ENCODE results near the gene NPR1.
A peak's percentile ranks its signal among the peaks of the same experiment; 100 is the strongest.
"Not testable (repeated sequence)": the region's sequence is repeated elsewhere in the genome, so short reads cannot be mapped to it uniquely, and the experiment has no call there.

NPR1 gene

DNA sequence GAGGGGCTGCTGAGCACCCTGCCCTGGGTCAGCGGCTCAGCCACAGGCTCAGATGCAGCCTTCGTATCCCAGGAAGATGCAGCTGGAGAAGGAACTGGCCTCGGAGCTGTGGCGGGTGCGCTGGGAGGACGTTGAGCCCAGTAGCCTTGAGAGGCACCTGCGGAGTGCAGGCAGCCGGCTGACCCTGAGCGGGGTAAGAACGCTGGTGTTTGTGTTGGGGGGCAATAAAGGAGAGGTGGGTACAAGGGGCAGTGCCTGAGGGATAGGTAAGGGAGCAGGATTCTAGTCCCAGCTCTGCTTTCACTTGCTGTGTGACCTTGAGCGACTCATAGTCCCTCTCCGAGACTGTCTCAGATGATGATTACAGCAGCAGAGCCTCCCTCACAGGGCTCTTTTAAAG, 6.4 kb downstream of the NPR1 start:
- DNase-seq: no peak

DNA sequence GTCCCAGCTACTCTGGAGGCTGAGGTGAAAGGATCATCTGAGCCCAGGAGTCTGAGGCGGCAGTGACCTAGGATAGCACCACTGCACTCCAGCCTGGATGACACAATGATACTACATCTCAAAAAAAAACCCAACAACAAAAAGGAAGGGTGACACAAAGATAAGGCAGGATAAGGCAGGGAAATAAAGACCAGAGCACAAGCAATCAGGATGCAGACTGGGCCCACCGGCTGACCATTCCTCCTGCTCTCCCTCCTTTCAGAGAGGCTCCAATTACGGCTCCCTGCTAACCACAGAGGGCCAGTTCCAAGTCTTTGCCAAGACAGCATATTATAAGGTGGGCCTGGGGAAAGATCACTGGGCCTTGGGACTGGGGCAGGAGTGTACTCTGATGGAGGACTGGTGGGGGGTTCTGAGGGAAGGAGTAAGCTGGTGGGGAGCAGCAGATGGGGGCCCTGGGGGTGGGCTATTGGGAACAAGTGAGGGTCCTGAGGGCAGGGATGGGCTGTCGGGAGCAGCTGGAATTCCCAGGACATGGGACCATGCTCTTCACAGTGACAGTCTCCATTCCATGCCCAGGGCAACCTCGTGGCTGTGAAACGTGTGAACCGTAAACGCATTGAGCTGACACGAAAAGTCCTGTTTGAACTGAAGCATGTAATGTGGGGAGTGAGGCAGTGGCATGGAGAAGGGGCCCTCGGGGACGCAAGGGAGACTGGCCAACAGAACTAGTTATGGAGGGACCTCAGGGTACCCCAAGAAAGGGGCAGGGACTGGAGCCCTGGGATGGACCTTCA, 7.3 kb downstream of the NPR1 start:
- no peak for DNase-seq

DNA sequence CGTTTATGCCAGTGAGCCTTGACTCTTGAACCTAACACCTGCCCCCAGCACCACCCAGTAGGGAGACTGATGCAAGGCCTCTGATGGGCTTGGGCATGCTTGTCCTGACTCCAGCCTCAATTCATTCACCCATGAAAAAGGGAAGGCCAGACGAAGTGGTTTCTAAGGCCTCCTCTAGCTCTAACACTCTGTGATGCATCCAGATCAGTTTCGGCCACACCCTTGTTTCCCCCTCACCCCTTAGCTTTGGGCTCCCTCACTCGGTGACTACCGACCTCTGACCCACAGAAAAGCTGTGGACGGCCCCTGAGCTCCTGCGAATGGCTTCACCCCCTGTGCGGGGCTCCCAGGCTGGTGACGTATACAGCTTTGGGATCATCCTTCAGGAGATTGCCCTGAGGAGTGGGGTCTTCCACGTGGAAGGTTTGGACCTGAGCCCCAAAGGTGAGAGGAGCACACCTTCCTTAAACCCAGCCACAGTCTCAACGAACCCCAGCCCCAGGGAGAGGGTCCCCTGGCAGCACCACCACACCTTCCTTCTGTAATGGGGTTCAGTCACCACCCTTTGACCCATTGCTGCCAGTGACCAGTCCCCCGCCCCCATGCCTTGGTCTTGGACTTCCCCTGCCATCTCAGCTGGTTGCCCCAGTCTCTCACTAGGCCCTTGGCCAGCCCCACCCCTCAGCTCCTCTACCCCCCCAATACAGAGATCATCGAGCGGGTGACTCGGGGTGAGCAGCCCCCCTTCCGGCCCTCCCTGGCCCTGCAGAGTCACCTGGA, 9.0 kb downstream of the NPR1 start:
- no peak for DNase-seq

DNA sequence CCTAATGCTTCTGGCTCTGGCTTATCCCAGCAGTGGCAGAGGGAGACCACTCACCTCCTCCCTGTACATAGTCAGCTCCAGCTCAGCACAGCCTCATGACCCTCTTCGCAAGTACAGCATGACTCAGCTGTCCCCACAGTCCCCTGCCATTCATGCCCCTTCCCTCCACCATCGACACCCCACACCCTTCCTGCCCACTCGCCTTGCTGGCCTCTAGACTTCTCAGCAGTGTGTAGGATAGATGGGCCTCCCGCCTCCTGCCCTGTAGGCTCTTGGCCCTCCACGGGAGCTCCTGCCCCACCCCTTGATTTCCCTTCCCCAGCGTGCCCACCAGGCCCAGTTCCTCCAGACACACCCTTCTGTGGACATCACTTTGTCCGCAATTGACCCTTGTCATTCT, 9.8 kb downstream of the NPR1 start:
- no peak for DNase-seq

DNA sequence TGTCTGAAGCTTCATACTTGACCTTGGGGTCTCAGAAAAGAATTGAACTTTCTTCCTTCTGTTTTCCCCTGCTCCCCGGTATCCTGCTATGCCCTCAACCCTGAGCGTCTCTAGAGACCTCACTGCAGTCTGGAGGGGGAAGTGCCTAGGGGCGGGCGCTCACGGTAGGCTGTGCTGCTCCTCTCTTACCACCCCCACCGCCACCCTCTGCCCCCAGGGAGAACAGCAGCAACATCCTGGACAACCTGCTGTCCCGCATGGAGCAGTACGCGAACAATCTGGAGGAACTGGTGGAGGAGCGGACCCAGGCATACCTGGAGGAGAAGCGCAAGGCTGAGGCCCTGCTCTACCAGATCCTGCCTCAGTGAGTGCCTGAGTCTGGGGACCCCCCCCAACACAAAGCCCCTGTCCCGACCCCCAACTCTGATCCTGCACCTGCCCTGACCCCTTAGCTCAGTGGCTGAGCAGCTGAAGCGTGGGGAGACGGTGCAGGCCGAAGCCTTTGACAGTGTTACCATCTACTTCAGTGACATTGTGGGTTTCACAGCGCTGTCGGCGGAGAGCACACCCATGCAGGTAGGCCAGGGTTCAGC, 10.3 kb downstream of the NPR1 start:
- DNase-seq: no peak

DNA sequence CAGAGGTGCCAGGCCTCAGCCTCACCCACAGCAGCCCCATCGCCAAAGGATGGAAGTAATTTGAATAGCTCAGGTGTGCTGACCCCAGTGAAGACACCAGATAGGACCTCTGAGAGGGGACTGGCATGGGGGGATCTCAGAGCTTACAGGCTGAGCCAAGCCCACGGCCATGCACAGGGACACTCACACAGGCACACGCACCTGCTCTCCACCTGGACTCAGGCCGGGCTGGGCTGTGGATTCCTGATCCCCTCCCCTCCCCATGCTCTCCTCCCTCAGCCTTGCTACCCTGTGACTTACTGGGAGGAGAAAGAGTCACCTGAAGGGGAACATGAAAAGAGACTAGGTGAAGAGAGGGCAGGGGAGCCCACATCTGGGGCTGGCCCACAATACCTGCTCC, 15.0 kb downstream of the NPR1 start:
- DNase-seq: no peak

DNA sequence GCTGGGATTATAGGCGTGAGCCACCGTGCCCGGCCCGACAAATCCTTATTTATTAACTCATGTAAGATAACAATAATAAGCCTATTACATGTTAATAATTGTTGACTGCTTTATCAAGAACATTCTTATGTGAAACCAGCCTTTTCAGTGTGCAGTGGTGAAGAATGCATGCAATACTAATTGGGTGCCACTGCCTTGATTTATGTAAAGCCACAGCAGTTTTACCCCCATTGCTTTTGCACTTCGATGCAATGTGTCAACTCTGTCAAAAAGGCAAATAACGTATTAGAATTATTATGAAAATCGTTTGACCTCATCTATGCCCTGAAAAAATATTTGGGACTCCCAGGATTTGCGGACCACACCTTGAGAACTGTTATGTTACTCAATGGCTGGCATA, 18.3 kb downstream of the NPR1 start:
- DNase-seq: no peak

DNA sequence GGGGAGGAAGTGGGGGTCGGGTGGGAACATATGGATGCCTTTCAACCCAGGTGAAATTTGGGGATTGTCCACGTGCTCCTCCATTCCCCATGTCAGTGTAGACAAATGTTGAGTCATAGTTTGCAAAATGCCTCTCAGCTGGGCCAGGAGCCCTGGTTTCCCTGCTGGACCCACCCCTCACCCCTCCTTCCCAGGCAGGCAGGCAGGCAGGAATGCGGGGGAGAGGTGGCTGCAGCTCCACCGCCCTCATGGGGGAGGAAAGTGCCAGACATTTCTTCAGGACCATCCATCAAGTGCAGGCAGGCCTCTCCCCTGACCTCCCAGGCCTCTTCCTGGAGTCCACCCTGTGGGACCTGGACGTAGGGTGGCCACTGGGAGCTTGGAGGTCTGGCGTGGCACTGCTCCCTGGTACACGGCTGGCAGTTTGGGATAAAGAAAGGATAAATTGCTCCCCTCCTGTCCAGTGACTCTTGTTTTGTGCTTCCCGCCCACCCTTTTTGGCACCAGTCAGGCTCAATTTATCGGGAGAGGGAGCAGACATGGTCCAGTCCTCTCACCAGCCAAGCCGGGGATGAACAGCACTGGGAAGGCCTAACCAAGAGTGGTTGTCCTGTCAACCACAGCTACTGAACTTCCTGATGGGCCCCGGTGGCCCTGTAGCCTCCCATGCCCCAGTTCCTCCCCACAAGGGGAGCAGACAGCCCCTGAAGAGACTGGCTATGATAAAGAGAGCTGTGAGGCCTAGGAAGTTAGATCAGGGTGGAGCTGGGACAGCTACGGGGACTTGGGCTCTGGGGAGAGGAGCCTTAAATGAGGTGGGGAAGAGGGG, 18.9 kb downstream of the NPR1 start:
- DNase-seq: no peak

DNA sequence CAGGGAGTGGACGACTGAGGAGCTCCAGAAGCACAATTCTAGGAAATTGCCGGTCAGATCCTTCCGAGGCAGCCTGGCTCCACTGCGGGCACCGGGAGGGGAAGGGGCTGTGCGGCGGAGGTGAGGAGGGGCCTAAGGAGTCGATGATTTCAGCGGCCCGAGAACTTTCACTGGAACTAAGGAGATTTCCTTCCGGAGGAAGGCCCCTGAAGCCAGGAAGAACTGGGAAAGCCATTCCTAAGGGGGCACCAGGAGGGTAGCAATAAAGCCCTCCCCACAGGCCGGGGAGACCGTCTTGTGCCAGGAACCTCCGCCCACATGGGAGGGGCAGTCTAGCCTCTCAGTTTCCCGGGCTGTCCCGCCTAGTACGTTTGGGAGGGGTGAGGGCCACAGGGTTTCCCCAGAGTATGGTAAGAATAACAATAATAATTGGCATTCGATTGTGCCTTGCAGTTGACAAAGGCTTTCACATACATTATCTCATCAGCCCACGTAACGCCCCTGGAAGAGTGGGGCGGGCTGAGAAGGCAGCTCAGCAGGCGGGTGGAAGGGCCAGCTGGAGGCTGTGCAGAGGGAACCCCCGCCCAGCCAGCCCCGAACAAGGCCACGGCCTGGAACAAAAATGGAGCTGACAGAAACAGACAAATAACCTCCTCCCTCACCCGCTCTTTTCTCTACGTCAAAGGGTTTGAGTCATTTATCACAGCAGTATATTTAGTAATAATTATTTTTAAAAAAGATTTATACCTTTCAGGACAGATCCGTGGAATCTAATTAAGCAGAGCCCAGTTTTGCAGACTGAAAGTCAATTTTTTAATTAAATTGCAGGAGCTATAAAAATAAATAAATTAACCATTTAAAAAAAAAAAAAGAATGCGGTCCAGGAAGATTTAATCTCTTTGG, 19.8 kb downstream of the NPR1 start:
- no peak for DNase-seq

DNA sequence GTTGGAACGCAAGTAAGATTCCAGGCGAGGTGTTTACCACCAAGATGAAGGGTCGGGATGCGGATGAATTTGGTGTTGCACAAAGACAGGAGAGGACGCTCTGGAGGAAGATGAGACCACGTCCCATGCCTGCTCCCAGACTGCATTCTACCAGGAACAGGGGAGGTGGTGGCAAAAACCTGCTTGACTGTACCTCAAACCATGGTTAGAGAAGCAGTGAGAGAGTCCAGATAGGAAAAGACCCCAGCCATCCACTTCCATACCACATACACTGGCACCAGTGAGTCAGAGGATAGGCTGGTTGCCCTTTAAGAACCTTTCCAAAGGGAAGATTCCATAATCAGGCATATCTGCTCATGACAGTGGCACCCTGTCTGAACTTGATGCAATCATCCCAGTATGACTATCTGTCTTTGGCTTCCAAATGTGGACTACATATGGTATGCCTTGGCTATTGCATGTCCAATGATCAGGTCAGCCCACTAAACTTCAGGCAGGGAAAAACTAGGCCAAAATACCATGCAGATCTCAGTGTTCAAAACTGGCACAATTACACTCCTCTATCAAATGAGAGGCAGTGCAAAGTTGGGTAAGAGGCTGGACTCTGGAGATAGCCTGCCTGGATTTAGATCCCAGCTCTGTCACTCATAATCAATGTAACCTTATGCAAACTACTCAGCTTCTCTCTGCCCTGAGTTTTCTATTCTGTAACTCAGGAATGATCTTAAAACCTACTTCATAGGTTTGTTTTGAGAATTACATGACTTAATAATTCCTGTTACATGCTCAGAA, 20.6 kb downstream of the NPR1 start:
- DNase-seq: no peak

DNA sequence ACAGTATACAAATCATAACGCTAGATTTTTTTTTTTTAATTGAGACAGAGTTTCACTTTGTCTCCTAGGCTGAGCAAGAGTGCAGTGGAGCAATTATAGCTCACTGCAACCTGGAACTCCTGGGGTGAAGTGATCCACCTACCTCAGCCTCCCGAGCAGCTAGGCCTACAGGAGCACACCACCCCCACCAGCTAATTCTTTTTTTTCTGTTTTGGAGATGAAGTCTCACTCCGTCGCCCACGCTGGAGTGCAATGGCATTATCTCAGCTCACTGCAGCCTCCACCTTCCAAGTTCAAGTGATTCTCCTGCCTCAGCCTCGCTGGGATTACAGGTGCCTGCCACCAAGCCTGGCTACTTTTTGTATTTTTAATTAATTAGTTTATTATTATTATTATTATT, 21.3 kb downstream of the NPR1 start:
- no peak for DNase-seq

DNA sequence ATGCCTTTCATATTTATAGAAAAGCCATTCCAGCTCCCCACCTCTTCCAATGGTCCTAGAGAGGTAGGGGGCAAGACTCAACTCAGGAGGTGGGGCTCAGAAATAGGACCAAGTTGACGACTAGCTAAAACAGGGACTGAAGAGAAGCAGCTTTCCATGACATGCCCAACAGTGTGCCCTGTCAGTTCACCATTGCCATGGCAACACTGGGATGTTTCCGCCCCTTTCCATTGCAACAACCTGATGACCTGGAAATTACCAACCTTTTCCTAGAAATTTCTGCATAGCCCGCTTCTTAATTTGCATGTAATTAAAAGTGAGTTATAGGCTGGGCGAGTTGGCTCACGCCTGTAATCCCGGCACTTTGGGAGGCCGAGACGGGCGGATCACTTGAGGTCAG, 27.0 kb downstream of the NPR1 start:
- DNase-seq: no peak

DNA sequence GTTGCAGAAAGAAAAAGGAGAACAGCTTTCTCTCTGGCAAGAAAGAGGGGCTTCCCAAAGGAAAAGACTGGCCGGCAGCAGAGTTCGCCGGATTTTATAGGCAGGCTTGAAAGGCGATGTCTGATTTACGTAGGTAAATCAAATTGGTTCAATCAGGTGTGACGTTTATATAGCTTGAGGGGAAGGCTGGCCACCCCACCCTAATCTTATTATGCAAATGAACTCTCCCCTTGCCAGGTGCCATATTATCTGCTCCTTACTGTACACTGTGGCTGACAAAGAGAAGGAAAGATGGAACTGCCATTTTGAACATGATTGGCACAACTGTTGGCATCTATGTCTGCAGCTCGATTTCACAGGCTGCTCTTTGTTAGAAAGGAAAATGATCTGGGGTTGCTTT, 32.5 kb downstream of the NPR1 start:
- DNase-seq: no peak

DNA sequence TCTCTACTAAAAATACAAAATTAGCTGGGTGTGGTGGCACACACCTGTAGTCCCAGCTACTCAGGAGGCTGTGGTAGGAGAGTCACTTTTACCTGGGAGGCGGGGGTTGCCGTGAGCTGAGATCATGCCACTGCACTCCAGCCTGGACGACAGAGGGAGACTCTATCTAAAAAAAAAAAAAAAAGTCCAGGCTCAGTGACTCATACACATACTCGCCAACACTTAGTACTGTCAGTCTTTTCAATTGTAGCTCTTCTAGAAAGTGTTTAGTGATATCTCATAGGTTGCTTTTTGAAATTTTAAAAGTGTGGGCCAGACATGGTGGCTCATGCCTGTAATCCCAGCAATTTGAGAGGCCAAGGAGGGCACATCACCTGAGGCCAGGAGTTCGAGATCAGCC, 37.7 kb downstream of the NPR1 start:
- DNase-seq: not testable (repeated sequence)

DNA sequence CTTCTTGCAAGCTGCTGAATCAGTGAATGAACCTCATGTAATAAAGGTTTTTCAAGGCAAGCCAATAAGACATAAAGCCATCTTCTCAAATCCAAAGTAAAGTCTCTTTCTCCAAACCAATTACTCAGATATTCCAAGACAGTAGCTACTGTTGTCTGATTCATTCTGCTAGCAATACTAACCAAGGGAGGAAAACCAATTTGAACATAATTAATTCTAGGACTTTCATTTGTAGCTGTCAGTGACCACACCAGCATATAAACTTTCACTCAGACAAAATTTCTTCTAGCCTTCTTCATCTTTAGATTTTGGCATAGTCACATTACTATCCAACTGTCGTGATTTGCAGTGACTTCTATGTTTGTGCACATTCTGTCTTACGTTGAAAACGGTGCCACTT, 38.8 kb downstream of the NPR1 start:
- DNase-seq: no peak

DNA sequence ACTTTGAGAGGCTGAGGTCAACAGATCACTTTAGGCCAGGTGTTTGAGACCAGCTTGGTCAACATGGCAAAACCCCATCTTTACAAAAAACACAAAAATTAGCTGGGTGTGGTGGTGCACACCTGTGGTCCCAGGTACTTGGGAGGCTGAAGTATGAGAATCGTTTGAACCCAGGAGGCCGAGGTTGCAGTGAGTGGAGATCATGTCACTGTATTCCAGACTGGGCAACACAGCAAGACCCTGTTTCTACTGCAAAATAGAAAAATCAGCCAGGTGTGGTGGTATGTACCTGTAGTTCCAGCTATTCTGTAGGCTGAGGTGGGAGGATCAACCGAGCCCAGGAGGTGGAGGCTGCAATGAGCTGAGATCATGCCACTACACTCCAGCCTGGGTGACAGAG, 45.2 kb downstream of the NPR1 start:
- no peak for DNase-seq

DNA sequence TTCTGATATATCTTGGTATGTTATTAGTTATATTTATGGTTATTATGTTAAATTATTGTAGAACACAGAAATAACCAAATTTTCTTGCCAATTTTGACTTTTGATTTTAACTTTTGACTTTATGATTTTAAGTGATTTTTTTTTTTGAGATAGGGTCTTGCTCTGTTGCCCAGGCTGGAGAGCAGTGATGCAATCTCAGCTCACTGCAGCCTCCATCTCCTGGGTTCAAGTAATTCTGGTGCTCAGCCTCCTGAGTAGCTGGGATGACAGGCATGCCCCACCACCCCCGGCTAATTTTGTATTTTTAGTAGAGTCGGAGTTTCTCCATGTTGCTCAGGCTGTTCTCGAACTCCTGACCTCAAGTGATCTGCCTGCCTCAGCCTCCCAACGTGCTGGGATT, 46.1 kb downstream of the NPR1 start:
- not testable (repeated sequence) for DNase-seq

DNA sequence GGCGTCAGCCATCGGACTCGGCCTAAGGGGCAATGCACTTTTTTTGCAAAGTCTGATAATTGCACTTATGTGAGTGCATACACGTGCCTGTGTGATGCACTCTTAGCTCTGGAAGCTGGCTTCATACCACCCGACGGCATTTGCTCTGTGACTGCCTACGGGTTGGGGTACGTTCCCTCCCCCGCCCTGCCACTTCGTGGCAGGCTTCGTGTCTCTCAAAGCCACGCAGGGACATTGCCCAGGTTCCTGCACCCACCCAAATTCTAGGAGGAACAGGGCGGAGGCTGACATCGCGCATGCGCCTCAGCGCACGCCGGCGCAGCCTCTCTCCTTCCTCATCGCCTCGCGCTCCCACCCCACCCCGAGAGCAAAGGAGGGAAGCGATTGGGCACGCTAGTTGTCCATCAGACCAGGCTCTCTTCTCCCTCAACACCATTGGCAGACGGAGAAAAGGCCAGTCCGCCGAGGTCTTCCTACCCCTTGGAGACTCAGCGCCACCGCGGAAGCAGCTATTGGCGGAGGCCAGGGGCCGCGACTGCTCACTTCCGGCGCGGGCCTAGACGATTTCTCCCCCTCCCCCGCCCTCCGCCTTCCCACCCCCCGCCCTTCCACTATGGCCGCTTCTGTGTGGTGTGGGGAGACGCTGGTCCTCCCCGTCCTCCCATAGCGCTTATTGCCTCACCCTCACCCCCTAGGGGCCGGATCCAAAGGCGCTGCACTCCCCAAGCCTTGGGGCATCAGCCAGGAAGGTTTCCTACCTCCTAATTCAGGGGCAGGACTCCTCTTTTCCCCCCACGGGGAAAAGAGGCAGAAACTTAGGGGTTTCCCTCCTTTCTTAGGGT, 49.2 kb downstream of the NPR1 start, which contains the start of gene INTS3:
INTS3 (plus strand) TSS at position 588 of the 842 bp plus-strand sequence. CDS start 585 bp downstream, outside the sequence.
- peak; percentile 90 for DNase-seq

DNA sequence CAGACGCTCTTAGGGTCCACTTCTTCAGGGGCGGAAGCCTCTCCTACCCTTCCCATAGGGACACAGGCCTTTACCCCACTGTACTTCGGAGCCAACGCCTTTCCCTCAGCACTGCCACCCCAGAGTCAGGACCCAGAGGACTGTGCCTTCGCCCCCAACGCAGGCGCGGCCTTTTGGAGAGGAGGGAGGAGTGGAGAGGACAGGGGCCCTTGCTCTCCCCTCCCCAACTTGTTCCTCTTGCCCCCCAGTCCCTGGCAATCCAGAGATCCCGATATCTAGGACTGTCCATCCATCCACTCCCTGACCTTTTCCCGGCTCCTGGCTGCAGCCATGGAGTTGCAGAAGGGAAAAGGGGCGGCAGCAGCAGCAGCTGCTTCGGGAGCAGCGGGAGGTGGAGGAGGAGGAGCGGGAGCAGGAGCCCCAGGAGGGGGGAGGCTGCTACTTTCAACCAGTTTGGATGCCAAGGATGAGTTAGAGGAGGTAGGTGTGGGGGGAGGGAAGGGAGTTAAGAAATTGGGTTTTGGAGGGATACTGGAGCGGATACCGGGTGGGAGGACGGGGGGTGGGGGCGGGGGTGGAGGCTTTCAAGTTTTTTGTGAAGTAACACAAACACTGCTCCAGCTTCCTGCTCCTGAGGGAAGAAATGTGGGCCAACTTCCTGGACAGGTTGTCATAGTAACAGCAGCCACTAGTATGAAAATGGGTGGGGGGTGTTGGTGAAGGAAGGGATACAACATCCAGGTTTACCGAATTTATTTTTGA, 50.0 kb downstream of the NPR1 start:
- DNase-seq: no peak
